ENCODE results near the gene ASTL.
"Not testable (repeated sequence)": the region's sequence is repeated elsewhere in the genome, so short reads cannot be mapped to it uniquely, and the experiment has no call there.

Gene ASTL

DNA sequence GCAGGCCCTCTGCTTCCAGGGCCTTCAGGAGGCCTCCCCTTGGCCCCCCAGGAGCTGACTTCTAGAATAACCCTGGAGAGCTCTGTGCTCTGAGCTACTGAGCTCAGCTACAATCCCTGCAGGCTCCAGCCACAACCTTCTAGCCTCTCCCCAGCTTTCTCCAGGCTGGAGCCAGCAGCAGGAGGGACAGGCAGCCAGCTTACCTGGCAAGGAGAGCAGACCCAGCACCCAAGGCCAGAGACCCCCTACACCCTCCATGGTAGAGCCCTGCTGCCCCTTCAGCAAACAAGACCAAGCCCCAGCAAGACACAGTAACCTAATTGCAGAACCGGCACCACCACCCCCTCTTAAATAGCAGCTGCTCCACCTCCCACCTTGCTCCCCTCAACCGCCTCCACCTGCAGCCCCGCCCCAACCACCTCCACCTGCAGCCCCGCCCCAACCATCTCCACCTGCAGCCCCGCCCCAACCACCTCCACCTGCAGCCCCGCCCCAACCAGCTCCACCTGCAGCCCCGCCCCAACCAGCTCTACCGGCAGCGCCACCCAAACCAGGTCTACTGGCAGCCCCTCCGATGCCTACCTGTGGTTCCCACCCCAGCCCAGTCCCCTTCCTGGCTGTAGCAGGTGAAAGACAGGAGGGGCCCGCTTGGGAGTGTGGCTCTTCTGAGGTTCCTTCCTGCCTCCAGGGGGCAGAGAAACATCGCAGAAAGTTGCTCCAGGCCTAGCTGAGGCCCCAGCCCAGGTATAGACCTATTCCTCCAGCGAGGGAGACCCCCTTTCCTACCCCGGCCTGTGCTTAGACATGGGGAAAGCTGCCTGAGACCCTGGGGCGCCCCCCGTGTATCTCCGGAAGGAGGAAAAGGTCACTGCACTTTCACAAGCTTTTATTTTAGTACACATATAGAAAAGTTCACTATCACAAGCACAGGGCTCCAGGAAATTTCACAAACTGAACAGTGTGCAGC, at the start of gene ASTL:
Gene ASTL (minus strand): TSS at position 324 of the 967 bp plus-strand sequence. CDS start 66 bp downstream, at position 258.
- no peak for DNase-seq (ENCODE audit: low read depth in 2 of 2)

DNA sequence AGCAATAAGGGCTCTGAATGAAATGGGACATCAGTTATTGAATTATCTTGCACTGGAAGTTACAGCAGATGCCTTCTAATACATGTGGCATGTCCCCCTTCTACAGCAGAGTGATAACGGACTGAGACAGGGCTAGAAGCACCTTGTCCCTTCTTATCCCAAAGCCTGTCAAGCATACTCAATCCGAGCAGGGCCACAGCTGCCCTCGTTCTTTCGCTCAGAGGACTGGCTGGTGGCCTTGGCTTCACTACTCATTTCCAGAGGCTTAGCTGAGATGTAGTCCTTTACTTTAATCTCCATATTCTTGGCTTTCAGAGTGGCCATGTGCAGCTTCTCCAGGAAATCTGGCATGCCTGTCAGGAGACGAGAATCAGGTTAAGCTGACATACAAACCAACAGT, 48.3 kb upstream of the ASTL start:
- DNase-seq (ENCODE audit: low read depth in 2 of 2) = no peak

DNA sequence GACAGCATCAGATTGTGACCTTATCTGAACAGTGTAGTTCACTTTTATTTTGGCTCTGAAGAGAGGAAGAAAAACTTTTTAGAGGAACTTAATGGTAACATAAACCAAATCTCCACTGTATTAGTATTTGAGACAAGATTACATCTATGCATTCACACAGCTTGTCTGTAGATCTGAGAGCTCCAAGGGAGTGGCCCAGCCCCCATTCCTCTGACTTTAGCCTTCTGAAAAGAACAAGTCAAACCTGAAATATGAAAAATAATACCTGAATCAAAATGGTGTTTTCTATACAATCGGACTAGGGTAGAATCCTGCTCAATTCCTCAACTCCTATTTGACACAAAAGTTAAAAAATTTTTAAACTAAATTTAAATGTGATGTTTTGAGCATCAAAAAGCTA, 47.2 kb upstream of the ASTL start:
- DNase-seq (ENCODE audit: low read depth in 2 of 2) = no peak

DNA sequence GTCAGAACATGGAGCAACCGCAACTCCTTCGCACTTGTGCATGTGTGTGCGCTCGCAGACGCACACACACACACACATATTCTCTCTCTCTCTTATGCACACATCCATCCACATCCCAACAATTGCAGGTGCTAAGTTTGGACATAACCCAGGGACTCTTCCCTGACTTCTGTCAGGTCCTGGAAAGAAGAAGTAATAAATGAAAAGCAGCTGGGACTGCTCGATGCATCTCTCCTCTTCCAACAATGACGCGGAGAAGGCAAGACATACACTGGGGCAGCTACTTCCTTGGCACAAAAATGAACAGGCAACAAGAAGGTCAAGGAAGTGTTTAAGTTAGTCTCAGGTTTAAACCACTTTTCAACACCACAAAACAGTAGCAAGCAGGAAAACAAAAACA, 46.7 kb upstream of the ASTL start:
- DNase-seq (ENCODE audit: low read depth in 2 of 2) = no peak

DNA sequence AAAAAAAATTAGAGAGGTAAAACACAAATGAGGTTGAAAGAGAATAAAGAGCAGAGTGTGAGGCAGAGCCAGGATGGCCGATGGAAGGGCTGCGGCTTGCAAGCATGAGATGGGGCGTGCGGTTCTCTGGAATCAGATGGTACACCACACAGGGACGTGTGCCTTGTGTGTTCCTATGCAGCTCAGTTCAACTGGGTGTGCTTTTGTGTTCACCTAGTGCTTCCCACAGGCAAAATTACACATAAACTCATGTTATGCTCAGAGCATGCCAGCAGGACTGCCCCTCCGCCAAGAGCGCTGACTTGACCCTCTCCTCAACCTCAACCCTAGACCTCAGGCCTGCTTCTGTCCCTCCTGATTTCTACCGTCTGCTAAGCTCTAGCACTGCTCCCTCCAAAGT, 45.9 kb upstream of the ASTL start:
- no peak for DNase-seq (ENCODE audit: low read depth in 2 of 2)

DNA sequence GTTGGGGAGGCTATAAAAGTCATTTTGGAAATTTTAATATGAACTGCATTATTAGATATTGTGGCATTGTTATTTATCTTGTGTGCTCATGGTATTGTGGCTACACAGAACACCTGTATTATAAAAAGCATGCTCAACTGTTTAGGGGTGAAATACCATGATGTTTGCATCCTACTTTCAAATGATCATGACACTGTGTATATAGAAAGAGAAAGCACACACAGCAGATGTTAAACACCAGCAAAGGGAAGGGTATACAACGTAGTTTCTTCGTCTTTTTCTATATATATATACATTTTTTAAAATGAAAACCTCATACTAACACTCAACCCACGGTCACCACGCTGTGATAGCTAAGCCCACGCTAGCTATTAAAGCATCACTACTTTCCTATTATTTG, 43.2 kb upstream of the ASTL start:
- DNase-seq (ENCODE audit: low read depth in 2 of 2) = no peak

DNA sequence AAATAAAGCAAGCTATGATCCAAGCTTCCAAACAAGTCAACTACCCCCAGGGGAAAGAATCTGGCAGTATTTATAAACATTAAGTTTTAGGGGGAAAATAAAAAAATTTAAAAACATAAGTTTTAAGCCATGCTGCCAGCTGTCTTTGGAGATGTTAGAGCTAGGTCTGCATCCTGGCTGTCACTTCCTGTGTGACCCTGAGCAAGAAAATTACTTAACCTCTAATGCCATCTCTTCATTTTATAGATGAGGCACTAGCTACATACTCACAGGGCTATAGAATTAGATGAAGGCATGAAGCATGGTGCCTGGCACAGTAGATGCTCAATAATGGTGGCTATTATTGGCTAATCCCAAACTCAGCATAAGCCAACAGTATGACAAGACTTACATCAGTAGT, 42.2 kb upstream of the ASTL start:
- no peak for DNase-seq (ENCODE audit: low read depth in 2 of 2)

DNA sequence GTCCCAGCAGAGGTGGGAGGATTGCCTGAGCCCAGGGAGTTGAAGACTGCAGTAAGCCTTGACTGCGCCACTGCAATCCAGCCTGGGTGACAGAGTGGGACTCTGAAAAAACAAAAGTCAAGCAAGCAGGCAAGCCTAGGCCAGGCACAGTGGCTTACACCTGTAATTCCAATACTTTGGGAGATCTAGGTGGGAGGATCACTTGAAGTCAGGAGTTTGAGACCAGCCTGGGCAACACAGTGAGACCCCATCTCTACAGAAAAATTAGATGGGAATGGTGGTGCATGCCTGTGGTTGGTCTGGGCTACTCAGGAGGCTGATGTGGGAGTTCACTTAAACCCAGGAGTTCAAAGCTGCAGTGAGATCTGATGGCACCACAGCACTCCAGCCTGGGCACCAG, 41.7 kb upstream of the ASTL start:
- DNase-seq (ENCODE audit: low read depth in 2 of 2) = no peak

DNA sequence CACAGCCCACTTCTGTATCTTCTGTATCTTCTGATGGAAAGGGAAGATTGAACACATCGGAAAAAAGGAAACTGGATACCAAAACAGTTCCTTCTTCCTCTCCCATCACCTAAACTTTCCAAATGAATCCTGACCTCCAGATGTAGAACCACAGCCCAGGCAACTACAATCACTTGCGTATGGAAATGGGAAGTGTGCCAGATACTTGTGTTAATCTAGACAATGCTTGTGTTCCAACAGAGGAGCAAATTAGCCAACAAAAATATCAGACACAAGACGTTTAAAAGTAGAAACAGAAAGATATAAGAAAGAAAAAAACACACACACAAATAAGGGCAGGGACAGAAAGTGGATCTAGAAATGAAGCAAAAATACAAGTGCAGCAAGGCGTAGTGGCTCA, 38.4 kb upstream of the ASTL start:
- DNase-seq (ENCODE audit: low read depth in 2 of 2) = no peak

DNA sequence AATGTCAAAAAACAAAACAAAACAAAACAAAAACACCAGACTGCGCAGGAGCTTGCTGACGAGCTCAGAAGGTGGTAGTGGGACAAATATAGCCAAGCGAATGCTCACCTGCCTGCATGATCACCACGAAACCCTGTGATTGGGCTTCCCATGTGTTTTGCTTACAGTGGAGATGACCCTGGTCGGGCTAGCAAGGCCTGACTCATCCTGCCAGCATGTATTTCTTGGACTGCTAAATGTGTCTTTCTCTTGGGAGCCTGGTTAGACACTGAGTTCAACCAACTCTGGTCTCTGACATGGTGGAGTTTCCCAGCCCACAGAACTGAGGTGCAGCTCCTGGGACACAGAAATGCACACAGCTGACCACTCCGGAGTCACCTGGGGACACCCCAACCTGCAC, 37.6 kb upstream of the ASTL start:
- no peak for DNase-seq (ENCODE audit: low read depth in 2 of 2)

DNA sequence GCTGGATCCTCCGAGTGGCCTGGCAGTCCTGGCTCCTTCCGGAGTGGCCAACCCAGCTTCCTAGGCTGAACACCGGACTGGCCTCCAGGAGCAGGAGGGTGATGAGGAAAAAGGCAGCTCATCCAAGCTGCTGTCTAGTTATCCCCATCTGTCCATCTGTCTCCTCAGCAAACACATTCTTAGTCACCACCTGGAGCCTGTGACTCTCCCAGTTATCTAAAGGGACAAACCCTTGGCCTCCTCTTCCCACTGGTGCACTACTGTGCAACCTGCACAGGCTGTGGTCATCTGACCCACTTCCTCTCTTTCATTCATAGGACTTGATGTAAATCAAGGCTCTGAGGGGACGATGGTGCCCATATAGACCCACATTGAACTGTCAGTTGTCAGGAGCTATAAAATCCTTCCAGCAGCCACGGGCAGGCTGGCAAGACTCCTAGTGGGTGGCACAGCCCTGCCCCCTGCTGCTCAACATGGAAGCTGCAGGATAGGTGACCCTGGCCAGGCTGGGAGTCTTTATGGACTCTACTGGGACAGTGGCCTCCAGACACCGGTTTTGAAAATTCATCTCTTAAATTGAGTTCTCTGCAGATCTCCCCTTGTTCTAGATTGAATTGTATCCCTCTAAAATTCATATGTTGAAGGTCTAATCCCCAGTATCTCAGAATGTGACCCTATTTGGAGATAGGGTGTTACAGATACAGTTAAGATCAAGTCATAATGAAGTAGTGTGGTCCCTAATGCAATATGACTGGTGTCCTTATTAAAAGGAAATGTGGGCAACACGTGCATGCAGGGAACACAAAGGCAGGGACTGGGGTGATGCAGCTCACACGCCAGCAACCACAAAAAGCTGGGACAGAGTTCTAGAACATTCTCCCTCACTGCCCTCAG, 36.2 kb upstream of the ASTL start:
- no peak for DNase-seq (ENCODE audit: low read depth in 2 of 2)

DNA sequence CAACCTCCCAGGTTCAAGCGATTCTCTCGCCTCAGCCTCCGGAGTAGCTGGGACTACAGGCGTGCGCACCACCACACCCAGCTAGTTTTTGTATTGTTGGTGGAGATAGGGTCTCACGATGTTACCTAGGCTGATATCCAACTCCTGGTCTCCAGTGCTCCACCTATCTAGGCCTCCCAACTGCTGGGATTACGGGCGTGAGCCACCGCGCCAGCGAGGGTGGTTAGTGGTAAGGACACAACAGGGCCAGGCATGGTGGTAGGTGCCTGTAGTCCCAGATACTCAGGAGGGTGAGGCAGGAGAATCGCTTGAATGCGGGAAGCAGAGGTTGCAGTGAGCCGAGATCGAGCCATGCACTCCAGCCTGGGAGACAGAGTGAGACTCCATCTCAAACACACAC, 33.5 kb upstream of the ASTL start:
- DNase-seq (ENCODE audit: low read depth in 2 of 2) = no peak

DNA sequence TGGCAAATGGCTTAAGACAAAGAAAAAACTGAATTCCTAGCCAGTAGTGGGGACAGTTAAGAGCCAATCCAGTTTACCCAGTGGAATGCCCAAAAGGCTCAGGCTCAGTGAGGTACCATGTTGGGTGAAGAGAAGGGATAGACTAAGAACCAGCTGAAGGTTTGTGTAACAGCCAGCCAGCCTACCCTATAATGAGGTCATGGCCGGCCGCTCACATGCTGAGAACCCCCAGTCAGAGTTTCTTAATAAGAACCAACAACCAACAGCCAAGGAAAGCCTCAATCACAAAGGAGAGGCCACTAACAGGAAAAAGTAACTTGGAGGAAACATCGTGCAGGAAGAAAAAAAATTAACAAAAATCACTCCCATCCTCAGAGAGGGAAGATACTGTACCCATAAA, 32.3 kb upstream of the ASTL start:
- no peak for DNase-seq (ENCODE audit: low read depth in 2 of 2)

DNA sequence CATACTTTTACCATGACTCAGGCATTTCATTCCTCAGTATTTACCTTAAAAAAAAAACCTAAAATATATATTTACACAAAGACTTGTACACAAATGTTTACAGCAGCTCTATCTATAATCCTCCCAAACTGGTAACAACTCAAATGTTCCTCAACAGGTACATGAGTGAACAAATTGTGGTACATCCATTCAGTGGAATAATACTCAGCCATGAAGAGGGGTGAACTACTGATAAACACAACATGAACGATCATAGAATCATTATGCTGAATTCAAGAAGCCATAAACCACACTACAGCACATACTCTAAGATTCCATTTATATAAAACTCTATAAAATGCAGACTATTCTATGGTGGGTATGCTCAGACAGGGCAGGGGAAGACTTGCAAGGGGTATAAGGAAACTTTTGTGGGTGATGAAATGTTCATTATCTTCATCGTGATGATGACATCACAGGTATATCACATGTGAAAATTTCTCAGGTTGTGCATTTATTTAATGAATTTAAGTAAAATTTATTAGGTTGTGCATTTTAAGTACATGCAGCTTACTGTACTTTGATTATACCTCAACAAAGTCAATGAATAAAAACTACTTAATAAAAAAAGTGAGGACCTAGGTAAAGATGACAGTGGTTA, 31.7 kb upstream of the ASTL start:
- no peak for DNase-seq (ENCODE audit: low read depth in 2 of 2)

DNA sequence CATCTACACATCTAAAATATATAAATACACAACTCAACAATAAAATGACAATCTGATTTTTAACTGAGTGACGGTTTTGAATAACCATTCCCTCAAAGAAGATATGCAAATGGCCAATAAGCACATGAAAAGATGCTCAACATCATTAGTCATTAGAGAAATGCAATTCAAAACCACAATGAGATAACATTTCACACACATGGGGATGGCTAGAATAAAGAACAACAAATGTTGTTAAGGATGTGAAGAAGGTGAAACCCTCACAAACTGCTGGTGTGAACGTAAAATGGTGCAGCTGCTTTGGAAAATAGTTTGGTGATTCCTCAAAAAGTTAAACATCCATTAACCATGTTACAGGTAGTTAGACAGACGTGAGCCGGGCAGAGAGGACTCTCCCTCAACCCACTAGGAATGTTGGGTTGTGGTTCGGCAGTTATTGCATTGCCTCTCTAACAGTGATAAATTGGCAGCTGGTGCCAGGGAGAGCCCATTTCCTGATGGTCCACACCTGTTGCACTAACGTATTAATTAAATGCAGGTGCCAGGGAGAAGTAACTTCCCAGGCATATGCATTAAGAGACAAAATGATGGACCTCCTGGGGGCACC, 29.2 kb upstream of the ASTL start:
- no peak for DNase-seq (ENCODE audit: low read depth in 2 of 2)

DNA sequence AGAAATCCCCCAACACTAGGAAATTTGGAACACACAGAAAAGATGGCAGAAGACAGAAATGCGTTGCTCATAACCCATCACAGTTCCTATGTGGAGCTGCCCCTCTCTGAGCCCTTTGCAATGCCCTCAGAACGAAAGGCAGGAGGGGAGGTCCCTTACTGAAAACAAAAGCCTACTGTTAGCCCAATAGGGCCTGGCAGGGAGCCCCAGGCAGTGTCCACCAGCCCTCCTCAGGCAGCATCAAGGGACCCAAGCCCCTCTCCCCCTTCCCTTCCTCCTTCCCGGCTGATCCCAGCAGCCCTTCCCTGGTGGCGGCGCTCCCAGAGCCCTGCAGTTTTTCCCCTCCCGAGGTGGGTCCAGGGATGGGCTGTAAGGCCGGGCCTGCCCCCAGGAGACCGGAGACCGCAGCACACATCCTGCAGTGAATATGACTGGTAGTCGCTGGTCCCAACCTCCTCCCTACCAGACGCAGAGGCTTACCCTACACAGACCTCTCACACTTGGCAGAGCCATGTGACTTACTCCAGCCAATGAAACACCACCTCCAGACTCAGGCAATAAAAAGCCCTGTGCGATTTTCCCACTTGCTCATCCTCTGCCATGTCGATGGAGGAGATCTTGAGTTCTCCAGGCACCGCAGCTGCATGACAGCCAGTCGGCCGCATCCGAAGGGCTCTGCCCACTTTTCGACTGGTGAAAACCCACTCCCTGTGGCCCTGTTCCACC, 26.3 kb upstream of the ASTL start:
- no peak for DNase-seq (ENCODE audit: low read depth in 2 of 2)

DNA sequence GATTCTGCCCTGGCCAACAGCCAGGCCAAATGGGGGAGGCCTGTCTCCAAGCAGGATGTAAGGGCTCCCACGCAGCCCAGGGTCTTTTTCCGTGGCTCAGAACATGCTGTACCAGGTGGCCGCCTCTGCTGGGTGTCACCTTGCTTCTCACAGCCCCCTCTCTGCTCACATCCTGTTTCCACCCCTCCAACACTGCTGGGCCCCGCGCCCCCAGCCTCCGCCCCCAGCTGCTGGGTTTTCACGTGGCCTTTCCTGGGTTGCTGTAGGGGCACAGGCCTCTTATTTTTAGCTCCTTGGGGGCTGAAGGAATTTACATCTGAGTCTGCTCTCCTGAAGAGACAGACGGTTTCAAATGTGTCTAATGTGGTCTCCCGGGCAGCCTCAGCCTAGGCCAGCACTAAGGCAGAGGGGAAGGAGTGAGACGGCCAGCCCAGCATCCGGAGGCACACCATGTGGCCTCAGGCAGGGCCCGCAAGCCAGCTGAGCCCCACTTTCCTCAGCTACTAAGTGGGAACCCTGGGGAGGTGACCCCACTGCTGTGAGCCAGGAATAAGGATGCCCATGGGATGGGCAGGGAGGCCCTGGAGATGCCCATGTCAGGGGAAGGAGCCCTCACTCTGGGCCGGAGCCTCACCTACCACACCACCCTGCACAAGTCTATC, 25.6 kb upstream of the ASTL start:
- DNase-seq (ENCODE audit: low read depth in 2 of 2) = no peak

DNA sequence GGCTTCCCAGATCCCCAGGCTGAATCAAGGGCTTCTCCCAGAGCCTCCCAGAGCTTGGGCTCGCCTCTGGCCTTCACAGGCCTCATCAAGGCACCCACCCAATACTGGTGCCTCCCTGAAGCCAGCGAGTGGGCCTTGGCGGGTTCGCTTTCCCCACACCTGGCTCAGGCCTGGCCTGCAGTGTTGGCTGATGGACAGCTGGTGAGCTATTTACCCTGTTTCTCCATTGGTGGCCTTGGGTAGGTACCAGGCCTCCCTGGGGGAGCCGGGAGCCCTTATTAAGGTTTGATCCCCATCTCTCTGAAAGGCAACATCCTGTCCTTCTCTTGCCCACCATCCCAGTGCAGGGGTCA, 25.1 kb upstream of the ASTL start:
- DNase-seq (ENCODE audit: low read depth in 2 of 2) = no peak

DNA sequence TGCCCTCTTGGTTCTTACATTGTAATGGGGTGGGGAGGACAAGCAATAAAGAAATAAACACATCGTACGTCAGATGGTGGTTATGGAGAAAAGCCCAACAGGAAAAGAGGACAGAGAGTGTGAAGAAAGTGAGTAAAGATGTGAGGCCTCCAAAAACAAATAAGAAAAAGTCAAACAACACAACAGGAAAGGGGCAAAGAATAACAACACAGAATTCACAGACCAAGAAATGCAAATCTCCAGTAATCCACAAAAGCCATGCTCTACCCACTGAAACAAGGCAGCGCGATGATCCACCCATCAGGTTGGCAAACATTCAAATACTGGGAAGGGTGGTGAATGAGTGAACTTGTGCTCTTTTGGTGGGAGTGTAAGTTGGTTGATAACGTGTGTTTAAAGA, 23.6 kb upstream of the ASTL start:
- no peak for DNase-seq (ENCODE audit: low read depth in 2 of 2)

DNA sequence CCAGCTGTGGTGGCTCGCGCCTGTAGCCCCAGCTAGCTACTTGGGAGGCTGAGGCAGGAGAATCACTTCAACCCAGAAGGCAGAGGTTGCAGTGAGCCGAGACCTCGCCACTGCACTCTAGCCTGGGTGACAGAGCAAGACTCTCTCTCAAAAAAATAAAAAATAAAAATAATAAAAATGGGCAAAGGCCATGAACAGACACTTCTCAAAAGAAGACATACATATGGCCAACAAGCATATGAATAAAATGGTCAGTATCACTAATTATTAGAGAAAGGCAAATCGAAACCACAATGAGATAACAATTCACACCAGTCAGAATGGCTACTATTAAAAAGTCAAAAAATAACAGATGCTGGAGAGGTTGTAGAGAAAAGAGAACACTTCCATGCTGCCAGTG, 22.1 kb upstream of the ASTL start:
- not testable (repeated sequence) for DNase-seq (ENCODE audit: low read depth in 2 of 2)

Measured in fibroblast of skin of left biceps (primary cell).